Ascending aorta (tissue), 2 donors: ENCODE data around the gene ABCC4. TPM values are rescaled to one million over a fixed set of nuclear protein-coding genes. Genes with fewer than 3 reads are reported as not detected.

Experiments used
- DNase-seq, 2 donors: peaks; one replicate each; pipeline ENCODE4 v3.0.0-alpha.2; 2019; ENCODE audit warnings: low spot score in 2 of 2
- H3K27ac ChIP-seq, 2 donors: fragments of 200-600 bp; sonication (generic); one replicate each; pipeline ENCODE4 v1.5.1; 2016 to 2017; ENCODE audit warnings: mild to moderate bottlenecking in 1 of 2
- H3K27me3 ChIP-seq: fragments of 200-600 bp; sonication (generic); one replicate; pipeline ENCODE4 v1.5.1; 2017
- H3K36me3 ChIP-seq, 2 donors: fragments of 200-600 bp; sonication (generic); one replicate each; pipeline ENCODE4 v1.5.1; 2016
- H3K4me1 ChIP-seq, 2 donors: fragments of 200-600 bp; sonication (generic); one replicate each; pipeline ENCODE4 v1.5.1; 2016 to 2017; ENCODE audit warnings: mild to moderate bottlenecking in 1 of 2
- H3K4me3 ChIP-seq, 2 donors: fragments of 200-600 bp; sonication (generic); one replicate each; pipeline ENCODE4 v1.5.1; 2016 to 2017; ENCODE audit warnings: mild to moderate bottlenecking in 1 of 2
- H3K9me3 ChIP-seq, 2 donors: fragments of 200-600 bp; sonication (generic); one replicate each; pipeline ENCODE4 v1.5.1; 2016
- intact Hi-C: fragments of 100-400 bp; cut with DNase I; formaldehyde crosslinking; loops from one replicate; pipeline ENCODE4 v1.15.1; 2023
- total RNA-seq: library from RNA; depleted of rRNA; stranded (reverse); fragments of >200 nt; gene quantifications from one replicate; pipeline ENCODE4 v1.1.0, GENCODE V29; 2016
- TF ChIP-seq, protein P1 (sequence below), 3 experiments: fragments of 200-600 bp in 2 of 3; fragments of 450-650 bp in 1 of 3; sonication (generic) in 2 of 3; IDR thresholded peaks; one replicate each; pipeline ENCODE4 v1.5.1; 2016 to 2019; ENCODE audit warnings: antibody characterized with exemption in 3 of 3, mild to moderate bottlenecking in 1 of 3, moderate library complexity in 1 of 3

ABCC4 gene
- total RNA-seq, 1 donor from 2014 or later: 6.7 TPM

DNA sequence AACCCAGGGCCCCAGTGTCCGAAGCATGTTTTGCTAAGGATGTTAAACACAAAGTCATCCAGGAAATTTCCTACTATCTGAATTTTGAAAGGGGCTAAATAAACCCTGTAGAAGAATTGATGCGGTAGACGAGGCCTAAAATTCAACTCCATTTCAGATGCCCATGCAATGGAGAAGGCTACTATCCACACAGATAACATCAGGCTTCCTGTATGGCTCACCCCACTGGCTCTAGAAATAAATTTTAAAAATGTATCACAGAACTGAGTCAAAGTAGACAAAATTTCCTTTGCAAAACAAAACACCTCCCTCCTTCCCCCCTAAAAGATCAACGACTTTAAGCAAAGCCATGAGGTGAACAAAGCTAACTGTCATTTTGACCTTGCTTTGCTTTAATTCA is 188.4 kb downstream of the ABCC4 start:
- TF ChIP-seq, protein P1, sequence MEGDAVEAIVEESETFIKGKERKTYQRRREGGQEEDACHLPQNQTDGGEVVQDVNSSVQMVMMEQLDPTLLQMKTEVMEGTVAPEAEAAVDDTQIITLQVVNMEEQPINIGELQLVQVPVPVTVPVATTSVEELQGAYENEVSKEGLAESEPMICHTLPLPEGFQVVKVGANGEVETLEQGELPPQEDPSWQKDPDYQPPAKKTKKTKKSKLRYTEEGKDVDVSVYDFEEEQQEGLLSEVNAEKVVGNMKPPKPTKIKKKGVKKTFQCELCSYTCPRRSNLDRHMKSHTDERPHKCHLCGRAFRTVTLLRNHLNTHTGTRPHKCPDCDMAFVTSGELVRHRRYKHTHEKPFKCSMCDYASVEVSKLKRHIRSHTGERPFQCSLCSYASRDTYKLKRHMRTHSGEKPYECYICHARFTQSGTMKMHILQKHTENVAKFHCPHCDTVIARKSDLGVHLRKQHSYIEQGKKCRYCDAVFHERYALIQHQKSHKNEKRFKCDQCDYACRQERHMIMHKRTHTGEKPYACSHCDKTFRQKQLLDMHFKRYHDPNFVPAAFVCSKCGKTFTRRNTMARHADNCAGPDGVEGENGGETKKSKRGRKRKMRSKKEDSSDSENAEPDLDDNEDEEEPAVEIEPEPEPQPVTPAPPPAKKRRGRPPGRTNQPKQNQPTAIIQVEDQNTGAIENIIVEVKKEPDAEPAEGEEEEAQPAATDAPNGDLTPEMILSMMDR (IDR thresholded peaks at IDR 0.05): no peak
- Histone ChIP-seq H3K27me3 (no peaks in the 10 kb centered on the region), H3K9me3 (no peaks in the 10 kb centered on the region), H3K27ac (no peak overlapping the region), H3K4me3 (no peak overlapping the region), H3K4me1 (no peaks in the 10 kb centered on the region), H3K36me3 (no peaks in the 10 kb centered on the region)
- intact Hi-C loops: no loop called here
- DNase-seq: no peak

DNA sequence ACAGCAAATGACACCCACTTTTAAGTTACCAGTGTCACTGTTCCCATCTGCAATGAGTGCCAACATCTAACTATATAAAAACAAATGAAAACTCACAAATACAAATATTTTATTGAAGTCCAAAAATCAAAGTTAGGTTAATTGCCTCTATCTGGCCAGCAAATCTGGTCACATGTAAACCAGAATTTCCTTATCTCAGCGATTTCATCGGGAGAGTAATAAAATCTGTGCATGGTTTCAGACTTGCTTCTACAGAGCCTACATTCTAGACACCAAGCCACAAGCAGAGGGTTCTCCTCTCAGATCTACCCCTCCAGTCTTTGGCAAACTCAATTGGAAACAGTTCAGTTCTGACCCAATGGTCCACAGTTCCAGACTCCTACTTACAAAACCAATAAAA is 189.6 kb downstream of the ABCC4 start:
- Histone ChIP-seq H3K4me3 (no peak overlapping the region), H3K27me3 (no peaks in the 10 kb centered on the region), H3K9me3 (no peaks in the 10 kb centered on the region), H3K4me1 (no peaks in the 10 kb centered on the region), H3K36me3 (no peaks in the 10 kb centered on the region), H3K27ac (no peak overlapping the region)
- TF ChIP-seq, protein P1 (IDR thresholded peaks at IDR 0.05): no peak
- no peak for DNase-seq
- intact Hi-C loops: no loop called here

DNA sequence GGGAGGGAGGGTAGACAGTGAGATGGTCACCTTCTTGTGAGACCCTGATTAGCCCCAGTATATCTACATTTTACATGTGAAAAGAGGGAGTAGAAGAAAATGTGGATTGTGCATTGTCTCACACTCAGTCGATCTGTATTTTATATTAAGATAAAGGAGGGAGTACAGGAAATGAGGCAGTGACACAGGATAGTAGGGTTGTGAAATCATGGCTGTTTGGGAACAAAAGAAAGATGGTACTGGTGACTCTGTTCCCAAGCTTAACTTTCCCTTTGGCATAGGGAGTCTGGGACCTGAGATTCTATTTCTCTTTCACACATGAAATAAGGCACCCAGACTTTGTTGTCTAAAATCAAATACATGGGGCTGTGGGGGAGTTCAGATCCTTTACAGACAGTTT is 194.7 kb downstream of the ABCC4 start:
- no peaks in the 10 kb centered on the region for H3K36me3 ChIP-seq
- no peak overlapping the region for H3K4me3 ChIP-seq
- no peaks in the 10 kb centered on the region for H3K9me3 ChIP-seq
- no peaks in the 10 kb centered on the region for H3K27me3 ChIP-seq
- no peak for DNase-seq
- TF ChIP-seq, protein P1 (IDR thresholded peaks at IDR 0.05): no peak
- H3K27ac ChIP-seq: no peak overlapping the region
- no peaks in the 10 kb centered on the region for H3K4me1 ChIP-seq
- intact Hi-C loops: no loop called here

DNA sequence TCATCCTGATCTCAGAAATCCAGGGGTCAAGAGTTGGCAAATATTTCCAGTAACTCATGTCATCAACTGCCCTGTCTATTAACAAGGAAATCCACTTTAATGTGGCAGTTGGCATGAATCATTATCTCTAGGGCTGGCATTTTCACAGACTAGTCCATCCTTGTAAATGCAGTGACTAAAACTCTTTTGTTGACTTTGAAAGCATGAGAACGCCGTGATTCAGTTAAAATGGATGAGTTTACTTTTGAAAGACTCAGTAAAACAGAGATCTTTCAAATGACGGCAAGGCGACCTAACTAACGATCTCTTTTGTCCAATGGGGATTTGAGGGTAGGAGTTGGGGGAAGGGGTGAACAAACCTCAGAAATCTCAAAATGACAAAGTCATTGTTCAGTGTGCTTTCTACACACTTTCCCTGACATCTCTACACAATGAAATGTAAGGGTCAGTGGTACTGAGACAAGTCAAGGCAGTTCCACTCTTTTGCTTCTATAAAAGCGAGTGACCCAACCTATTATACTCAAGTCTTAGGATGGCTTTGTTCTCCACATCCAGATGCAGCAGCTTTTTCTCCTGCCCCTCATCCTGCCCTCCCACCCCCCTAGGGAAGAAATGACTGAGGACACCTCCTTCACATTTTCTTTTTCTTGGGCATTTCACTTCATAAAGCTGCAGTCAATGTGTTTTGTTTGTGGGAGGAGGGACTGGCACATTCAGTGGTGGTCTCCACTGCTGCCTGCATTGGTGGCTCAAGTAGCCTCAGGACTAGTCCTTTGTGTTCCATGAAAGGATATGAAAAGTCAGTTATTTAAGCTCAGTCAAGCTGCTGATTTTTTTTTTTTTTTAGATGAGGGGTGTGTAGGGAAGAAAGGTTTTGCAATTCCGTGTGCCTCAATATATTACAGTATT is 200.5 kb downstream of the ABCC4 start:
- Histone ChIP-seq H3K27ac (no peak overlapping the region), H3K9me3 (no peaks in the 10 kb centered on the region), H3K36me3 (no peaks in the 10 kb centered on the region), H3K27me3 (no peaks in the 10 kb centered on the region), H3K4me3 (no peak overlapping the region), H3K4me1 (no peaks in the 10 kb centered on the region)
- TF ChIP-seq, protein P1 (IDR thresholded peaks at IDR 0.05): no peak
- intact Hi-C loops: no loop called here
- DNase-seq: no peak

DNA sequence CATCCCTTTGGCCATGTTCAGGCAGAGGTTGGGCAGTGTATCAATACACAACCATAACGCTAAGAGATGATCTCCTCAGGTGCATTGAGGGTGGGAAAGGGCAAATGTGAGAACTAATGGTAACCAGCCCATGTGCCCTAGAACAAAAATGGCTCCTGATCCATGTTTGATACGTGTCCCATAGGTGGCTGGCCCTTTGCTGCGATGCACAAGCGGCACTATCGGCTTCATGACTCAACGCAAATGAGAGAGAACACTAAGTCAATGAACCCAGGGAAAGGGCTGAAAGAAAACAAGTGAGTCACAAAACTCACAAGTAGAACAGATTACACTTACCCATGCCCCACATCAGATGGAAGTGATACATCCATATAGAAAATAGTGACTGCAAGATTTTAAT is 201.7 kb downstream of the ABCC4 start:
- Histone ChIP-seq H3K27me3 (no peaks in the 10 kb centered on the region), H3K4me1 (no peaks in the 10 kb centered on the region), H3K27ac (no peak overlapping the region), H3K36me3 (no peaks in the 10 kb centered on the region), H3K4me3 (no peak overlapping the region), H3K9me3 (no peaks in the 10 kb centered on the region)
- no peak for DNase-seq
- intact Hi-C loops: no loop called here
- TF ChIP-seq, protein P1 (IDR thresholded peaks at IDR 0.05): no peak
